Esophagus squamous epithelium (tissue), 4 donors: ENCODE results near the gene SMOC2.

Source experiments
- CTCF ChIP-seq, 6 experiments: fragments of 450-650 bp in 4 of 6; fragments of 200-600 bp in 2 of 6; sonication (generic) in 2 of 6; IDR thresholded peaks; one replicate each; pipeline ENCODE4 v1.5.1; 2016 to 2019; ENCODE audit warnings: antibody characterized with exemption in 6 of 6, mild to moderate bottlenecking in 4 of 6, moderate library complexity in 4 of 6
- POLR2A ChIP-seq, 4 donors: fragments of 450-650 bp; IDR thresholded peaks; one replicate each; pipeline ENCODE4 v1.6.1; 2017; ENCODE audit warnings: antibody characterized with exemption in 4 of 4, mild to moderate bottlenecking in 4 of 4, moderate library complexity in 3 of 4

- no peak for TF ChIP-seq CTCF (IDR thresholded peaks at IDR 0.05)
- no peak for TF ChIP-seq POLR2A (IDR thresholded peaks at IDR 0.05)
Measured at GRCh38 chr6:168581706-168582105, 140.7 kb downstream of the SMOC2 start.
